GM10847 (cell line): Measurements from ENCODE around the gene DNAI2.

Source experiments
- POLR2A ChIP-seq: IDR thresholded peaks from 2 replicates; pipeline ENCODE4 v1.6.1; 2011; ENCODE audit not compliant: insufficient read length; ENCODE audit errors: extremely low read depth

The DNAI2 gene

GRCh38 chr17:74260525-74260850 is 13.5 kb upstream of the DNAI2 start:
- TF ChIP-seq POLR2A: no peak

GRCh38 chr17:74262601-74263000 is 11.4 kb upstream of the DNAI2 start:
- TF ChIP-seq POLR2A: no peak

GRCh38 chr17:74267579-74267978 is 6.5 kb upstream of the DNAI2 start:
- no peak for TF ChIP-seq POLR2A

- TF ChIP-seq POLR2A: no peak
These were observed 6.0 kb upstream of the DNAI2 start for GRCh38 chr17:74267987-74268499.

- no peak for TF ChIP-seq POLR2A
These were observed 5.5 kb upstream of the DNAI2 start for GRCh38 chr17:74268558-74268957.

GRCh38 chr17:74270333-74270732 is 3.7 kb upstream of the DNAI2 start:
- no peak for TF ChIP-seq POLR2A

- TF ChIP-seq POLR2A: no peak
These were observed 2.8 kb upstream of the DNAI2 start for GRCh38 chr17:74271281-74271680.

- TF ChIP-seq POLR2A: no peak
These were observed 2.0 kb upstream of the DNAI2 start for GRCh38 chr17:74271901-74272561.

- no peak for TF ChIP-seq POLR2A
These were observed 1.3 kb upstream of the DNAI2 start for GRCh38 chr17:74272731-74273201.

- no peak for TF ChIP-seq POLR2A
These were observed 791 bp downstream of the DNAI2 start for GRCh38 chr17:74274709-74275340.

- no peak for TF ChIP-seq POLR2A
These were observed 2.0 kb downstream of the DNAI2 start for GRCh38 chr17:74276051-74276476.

GRCh38 chr17:74276541-74277009 is 2.5 kb downstream of the DNAI2 start:
- TF ChIP-seq POLR2A: no peak

- no peak for TF ChIP-seq POLR2A
These were observed 3.9 kb downstream of the DNAI2 start for GRCh38 chr17:74277935-74278334.

GRCh38 chr17:74280093-74280513 is 6.1 kb downstream of the DNAI2 start:
- TF ChIP-seq POLR2A: no peak

GRCh38 chr17:74281799-74282198 is 7.8 kb downstream of the DNAI2 start:
- no peak for TF ChIP-seq POLR2A

- TF ChIP-seq POLR2A: no peak
These were observed 8.7 kb downstream of the DNAI2 start for GRCh38 chr17:74282587-74283370.
